ELF-1 (cell line): Measurements from ENCODE around the gene DOCK4.
"Not testable (repeated sequence)": the region's sequence is repeated elsewhere in the genome, so short reads cannot be mapped to it uniquely, and the experiment has no call there.

Experiments used
- DNase-seq: peaks from one replicate; pipeline ENCODE4 v3.0.0-alpha.2; 2016; ENCODE audit warnings: low read depth, low spot score

DOCK4 gene

DNA sequence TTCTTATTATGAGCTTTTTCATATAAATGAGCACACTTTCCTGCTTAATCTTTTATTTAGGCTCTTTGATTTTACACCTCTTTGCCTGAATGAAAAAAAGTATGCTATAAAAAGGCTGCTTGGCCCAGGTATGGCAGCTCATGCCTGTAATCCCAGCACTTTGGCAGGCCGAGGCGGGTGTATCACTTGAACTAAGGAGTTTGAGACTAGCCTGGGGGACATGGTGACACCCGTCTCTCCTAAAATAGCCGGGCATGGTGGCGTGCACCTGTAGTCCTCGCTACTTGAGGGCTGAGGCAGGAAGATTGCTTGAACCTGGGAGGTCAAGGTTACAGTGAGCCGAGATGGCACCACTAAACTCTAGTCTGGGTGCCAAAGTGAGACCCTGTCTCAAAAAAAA, 72.9 kb downstream of the DOCK4 start:
- no peak for DNase-seq

DNA sequence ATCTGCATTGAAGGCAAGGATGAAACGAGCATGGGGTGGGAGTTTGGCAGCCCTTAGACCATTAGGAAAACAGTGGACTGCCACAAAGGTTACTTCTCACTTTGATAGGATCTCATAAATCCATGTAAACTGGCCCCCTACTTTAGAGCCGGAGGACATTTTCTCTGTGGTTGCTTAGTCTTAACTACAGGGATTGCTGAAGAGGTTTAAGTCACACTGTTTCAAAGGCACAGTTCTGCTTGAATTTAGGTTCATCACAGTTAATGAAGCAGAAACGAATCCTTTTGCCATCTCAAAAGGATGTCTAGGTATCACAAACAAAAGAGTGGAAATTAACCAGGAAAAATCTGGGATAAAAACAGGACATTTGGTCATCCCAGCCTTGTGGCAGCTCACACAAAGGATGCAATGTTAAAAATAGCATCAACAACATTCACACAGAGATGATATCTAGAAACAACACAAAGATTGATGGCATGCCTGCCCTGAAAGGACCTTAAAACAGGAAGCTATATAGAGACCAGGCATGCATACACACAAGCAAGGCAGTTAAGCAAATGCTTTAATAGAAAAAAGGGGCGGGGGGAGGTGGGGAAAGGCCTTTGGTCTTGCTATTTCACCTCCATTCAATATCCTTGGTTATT, 74.0 kb downstream of the DOCK4 start:
- no peak for DNase-seq

DNA sequence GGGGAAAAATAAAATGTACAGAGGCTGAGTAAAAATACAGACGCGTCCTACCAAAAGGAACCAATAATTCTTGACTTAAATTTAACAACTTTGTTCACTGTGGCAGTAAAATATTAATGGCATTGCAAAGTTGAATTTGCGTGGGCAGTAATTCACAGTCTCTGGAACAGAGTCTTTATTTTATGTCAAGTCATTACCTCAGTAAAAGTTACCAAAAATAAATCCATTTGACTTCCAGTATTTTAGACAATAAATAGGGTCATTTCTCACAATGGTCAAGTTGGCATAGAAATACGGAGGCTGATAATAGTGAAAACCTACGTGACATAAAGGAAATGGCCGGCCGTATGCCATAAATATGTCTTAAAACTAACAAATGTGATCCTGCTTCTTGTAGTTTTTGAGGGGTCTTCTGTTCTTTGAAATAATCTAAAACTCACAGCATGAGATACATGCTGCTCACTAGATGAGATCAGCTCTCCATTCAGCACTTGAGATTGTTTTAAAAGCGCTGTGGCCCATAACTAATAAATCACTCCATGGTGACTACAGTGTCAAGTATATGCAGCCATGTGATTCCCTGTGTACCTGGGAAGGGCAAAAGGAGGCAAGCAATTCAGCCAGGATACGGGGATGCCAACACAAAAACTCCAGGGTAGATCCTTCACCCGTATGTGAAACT, 75.3 kb downstream of the DOCK4 start:
- no peak for DNase-seq

- DNase-seq, result peak; percentile 25
Observed at GRCh38 chr7:112129655-112130323, 76.4 kb downstream of the DOCK4 start.

DNA sequence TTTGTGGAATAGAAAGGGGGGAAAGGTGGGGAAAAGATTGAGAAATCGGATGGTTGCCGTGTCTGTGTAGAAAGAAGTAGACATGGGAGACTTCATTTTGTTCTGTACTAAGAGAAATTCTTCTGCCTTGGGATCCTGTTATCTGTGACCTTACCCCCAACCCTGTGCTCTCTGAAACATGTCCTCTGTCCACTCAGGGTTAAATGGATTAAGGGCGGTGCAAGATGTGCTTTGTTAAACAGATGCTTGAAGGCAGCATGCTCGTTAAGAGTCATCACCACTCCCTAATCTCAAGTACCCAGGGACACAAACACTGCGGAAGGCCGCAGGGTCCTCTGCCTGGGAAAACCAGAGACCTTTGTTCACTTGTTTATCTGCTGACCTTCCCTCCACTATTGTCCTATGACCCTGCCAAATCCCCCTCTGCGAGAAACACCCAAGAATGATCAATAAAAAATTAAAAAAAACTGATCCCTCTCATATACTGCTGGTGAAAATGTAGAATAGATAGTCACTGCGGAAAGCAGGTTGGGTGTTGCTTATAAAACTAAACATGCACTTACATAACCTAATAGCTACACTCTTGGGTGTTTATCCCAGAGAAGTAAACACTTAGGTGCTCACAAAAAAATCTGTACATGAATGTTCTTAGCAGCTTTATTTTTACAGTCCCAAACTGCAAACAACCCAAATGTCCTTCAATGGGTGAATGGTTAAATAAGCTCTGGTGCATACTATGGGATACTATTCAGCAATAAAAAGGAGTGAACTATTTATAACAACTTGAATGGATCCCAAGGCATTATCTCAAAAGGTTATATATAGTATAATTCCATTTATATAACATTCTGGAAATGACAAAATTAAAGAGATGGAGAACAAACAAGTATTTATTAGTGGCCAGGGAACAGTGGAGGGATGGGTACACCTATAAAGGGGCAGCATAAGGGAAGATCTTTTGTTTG, 77.5 kb downstream of the DOCK4 start:
- not testable (repeated sequence) for DNase-seq

DNA sequence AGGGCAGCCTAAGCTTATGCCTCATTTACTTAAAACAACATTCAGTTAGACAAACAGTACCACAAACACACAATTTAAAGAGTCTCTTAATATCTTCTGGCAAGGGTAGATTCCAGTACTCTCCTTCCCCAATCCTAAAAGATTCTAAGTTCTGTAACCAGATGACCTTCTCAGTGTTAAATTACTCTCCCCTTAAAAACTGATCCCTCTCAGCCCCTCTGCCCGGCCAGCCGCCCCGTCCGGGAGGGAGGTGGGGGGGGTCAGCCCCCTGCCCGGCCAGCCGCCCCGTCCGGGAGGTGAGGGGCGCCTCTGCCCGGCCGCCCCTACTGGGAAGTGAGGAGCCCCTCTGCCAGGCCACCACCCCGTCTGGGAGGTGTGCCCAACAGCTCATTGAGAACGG, 78.2 kb downstream of the DOCK4 start:
- not testable (repeated sequence) for DNase-seq

GRCh38 chr7:112125250-112125649, 80.9 kb downstream of the DOCK4 start:
- DNase-seq, result no peak

- no peak for DNase-seq
Observed at GRCh38 chr7:112124061-112124766, 82.0 kb downstream of the DOCK4 start.

GRCh38 chr7:112122798-112123197, 83.4 kb downstream of the DOCK4 start:
- DNase-seq, result no peak

DNA sequence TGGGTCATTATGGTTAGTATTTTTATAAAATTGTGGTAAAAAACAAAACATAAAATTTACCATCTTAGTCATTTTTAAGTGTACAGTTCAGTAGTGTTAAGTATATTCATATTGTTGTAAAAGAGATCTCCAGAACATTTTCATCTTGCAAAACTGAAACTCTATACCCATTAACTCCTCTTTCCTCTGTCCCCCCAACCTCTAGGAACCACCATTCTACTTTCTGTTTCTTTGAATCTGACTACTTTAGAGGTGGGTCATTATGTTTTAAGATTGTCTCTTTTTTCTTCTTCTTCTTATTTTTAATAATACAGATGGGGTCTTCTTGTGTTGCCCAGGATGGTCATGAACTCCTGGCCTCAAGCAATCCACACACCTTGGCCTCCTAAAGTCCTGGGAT, 84.1 kb downstream of the DOCK4 start:
- DNase-seq, result no peak

- DNase-seq, result no peak
Observed at GRCh38 chr7:112121318-112121717, 84.9 kb downstream of the DOCK4 start.

GRCh38 chr7:112120696-112121217, 85.4 kb downstream of the DOCK4 start:
- DNase-seq, result no peak

DNA sequence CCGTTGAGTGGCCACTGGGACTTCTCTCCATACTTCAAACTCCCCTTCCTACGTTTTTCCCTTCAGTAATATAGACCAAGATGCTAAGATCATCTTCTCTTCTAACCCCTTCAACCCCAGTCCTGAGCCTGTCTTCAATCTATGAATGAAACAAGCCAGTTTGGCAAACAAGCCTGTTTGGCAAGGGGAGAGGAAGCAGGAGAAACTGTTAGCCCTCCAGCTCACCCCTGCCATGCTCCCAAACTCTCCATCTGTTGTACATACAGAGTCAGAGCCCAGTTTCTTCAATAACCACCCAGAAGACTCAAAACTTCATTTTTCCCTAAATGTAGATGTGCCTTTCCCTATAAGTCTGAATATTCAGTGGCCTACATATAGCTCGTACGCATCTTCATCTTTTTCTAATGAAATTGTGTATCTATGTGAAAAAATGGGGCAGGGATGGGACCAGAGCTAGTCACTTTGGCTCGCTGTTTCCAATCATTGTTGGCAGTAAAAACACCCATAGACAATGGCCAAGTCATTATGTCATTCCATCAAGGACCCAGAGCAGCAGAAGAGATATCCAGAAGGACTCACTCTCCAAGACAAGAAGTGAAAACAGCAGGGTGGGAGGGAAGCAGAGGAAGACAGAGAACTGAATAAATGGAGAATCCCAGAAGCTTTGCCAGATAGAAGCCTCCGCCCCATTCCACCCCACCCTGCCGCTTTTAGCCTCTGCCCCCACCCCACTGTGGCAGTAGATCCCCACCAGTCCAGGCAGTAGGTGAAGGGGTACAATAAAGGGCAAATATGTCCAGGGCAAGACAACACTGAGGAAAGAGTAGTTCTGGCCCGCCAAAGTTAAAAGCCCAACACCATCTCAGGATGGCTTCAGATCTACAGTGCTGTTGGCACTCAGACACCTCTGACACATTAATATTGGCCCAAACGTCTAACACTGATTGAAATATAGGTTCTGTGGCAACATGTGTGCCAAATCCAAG, 87.3 kb downstream of the DOCK4 start:
- no peak for DNase-seq

- DNase-seq, result no peak
Observed at GRCh38 chr7:112116894-112117293, 89.3 kb downstream of the DOCK4 start.

DNA sequence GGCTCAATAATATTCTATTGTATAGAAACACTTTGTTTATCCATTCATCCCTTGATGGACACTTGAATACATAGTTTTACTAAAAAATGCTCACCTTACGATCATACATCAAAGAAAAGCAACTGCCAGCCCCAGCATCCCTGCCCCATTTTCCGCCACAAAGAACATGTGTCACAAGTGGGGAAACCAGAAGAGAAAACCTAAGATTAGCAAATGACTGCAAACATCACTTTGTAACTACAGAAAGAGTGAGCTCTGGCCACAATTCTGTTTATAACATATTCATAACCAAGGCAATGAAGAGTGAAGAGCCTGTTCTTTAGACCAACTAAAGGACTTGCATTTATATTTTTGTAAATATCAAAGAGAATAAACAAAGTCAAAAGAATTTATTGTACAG, 89.8 kb downstream of the DOCK4 start:
- no peak for DNase-seq

DNA sequence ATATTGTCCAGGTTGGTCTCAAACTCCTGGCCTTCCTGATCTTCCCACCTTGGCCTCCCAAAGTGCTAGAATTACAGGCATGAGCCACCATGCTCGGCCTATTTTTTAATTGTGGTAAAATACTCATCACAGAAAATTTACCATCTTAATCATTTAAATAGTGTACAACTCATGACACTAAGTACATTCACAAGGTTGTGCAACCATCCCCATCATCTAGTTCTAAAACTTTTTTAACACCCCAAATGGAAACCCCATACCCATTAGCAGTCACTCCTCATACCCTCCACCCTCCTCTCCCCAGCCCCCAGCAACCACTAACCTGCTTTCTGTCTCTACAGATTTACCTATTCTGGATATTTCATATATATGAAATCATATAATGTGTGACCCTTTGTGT, 90.3 kb downstream of the DOCK4 start:
- no peak for DNase-seq

- DNase-seq, result no peak
Observed at GRCh38 chr7:112113913-112114575, 92.2 kb downstream of the DOCK4 start.

GRCh38 chr7:112112822-112113255, 93.4 kb downstream of the DOCK4 start:
- DNase-seq, result no peak

DNA sequence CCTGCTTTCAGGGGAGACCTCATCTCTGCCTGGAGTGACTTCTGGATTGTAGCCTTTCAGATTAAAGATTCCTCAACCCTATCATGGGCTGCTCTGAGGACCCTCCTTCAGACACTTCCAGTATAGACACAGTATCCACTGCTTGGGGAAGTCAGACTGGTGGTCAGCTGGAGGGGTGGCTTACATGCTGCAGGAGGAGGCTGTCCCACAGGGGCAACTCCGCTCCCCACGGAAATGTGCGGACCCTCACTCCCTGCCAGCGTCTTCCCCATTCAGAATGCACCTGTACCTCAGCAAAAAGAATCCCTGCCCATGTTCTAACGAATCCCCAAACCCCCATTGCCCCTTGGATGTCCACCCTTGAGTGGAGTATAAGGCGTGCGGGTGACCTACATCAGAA, 95.5 kb downstream of the DOCK4 start:
- DNase-seq, result no peak
